ENCODE data around the gene SDHB. TPM values are rescaled to one million over a fixed set of nuclear protein-coding genes. Genes with fewer than 3 reads are reported as not detected.

SDHB gene
- total and polyA plus RNA-seq, 2 of the 8 experiments (the other 6 are each of a cell fraction or from before 2014, with no cell fraction given) = 84.0 to 98.7 TPM

DNA sequence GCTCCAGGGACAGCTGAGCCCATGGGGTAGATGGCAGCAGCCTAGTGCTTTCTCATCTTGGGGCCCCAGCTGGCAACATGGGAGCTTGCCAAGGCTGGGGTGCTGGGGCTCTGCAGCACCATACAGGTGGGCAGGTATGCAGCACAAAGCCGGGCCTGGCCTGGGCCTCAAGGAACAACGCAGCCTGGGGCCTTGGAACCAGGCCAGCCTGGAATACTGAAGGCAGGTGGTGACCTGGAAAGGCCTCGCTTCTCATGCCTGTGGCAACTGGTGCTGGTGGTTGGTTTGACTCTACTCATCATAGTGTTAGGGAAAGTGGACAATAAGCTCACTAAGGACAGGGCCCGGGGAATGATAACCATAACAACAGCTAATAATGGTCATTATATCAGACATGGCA lies 27.0 kb upstream of the SDHB start:
- Histone ChIP-seq H4K20me1 (replicated peaks in 1 of 2; ENCODE audit: control insufficient read depth in 1 of 2, insufficient read depth in 2 of 2, low read length in 2 of 2) (no peaks in the 10 kb centered on the region), H3K4ac (replicated peaks; ENCODE audit: insufficient read length, low read depth, low read length) (no peak overlapping the region), H3K18ac (ENCODE audit: extremely low read depth, low read length) (no peak overlapping the region), H2BK12ac (ENCODE audit: low read depth, low read length) (no peak overlapping the region), H3K4me1 (replicated peaks in 1 of 4; ENCODE audit: control insufficient read depth in 3 of 4, insufficient read depth in 4 of 4, low read length in 3 of 4) (no peaks in the 10 kb centered on the region), H3K4me2 (ENCODE audit: insufficient read depth in 1 of 2, low read depth in 2 of 2, low read length in 2 of 2) (no peak overlapping the region), H2AFZ (ENCODE audit: low read length) (no peak overlapping the region), H3K27ac (ENCODE audit: low read depth, low read length) (no peak overlapping the region), H3K79me2 (ENCODE audit: control insufficient read depth in 1 of 2, insufficient read depth in 2 of 2, low read length in 2 of 2) (no peaks in the 10 kb centered on the region), H2AK5ac (ENCODE audit: low read depth, low read length) (no peak overlapping the region), H2BK15ac (ENCODE audit: low read length) (no peak overlapping the region), H4K5ac (ENCODE audit: insufficient read length, low read depth, low read length) (no peak overlapping the region), H4K8ac (ENCODE audit: extremely low read depth, insufficient read depth, low read length) (no peak overlapping the region), H3K9me3 (ENCODE audit: insufficient read depth in 2 of 2, low read depth in 1 of 2, low read length in 1 of 2) (peaks cover 0 to 3% of the 10 kb centered on the region in 2 experiments; a peak in 1 of 4 replicates), H3K27me3 (replicated peaks in 1 of 4; ENCODE audit: control insufficient read depth in 3 of 4, extremely low read depth in 1 of 4, insufficient read depth in 3 of 4, low read length in 3 of 4) (no peaks in the 10 kb centered on the region), H3K9ac (replicated peaks in 1 of 4; ENCODE audit: extremely low read depth in 1 of 4, low read depth in 3 of 4, low read length in 3 of 4) (no peak overlapping the region), H3K4me3 (ENCODE audit: extremely low read depth in 1 of 4, insufficient read depth in 2 of 4, low read depth in 3 of 4, low read length in 4 of 4) (no peak overlapping the region), H3K56ac (replicated peaks; ENCODE audit: insufficient read length, low read depth, low read length) (no peak overlapping the region), H2BK5ac (ENCODE audit: low read depth, low read length) (no peak overlapping the region), H4K91ac (replicated peaks; ENCODE audit: insufficient read length, low read length) (peak overlapping the region; percentile 42), H3K23ac (ENCODE audit: insufficient read length) (no peak overlapping the region), H3K79me1 (ENCODE audit: low read depth, low read length) (no peaks in the 10 kb centered on the region), H3K23me2 (ENCODE audit: low read depth, low read length) (no peaks in the 10 kb centered on the region), H2BK20ac (ENCODE audit: low read length) (no peak overlapping the region), H3K14ac (ENCODE audit: insufficient read length) (no peak overlapping the region), H2BK120ac (replicated peaks; ENCODE audit: low read depth, low read length) (no peak overlapping the region), H3K36me3 (ENCODE audit: control insufficient read depth in 2 of 4, insufficient read depth in 4 of 4, low read length in 3 of 4) (no peaks in the 10 kb centered on the region)
- FAIRE-seq = no peak
- POLR2A ChIA-PET (ENCODE audit: partially characterized antibody) = no interaction called here
- 70% methylated on average over 4 of the region's 4 CpGs; no CpG with 5 or more reads in 1 of the 2 experiments for WGBS, 2 experiments (ENCODE audit: extremely low coverage in 1 of 2, insufficient coverage in 1 of 2, insufficient read length in 1 of 2, insufficient replicate concordance in 2 of 2, low coverage in 1 of 2, low lambda C conversion rate in 2 of 2, missing lambda C conversion rate in 1 of 2)
- CTCF ChIA-PET (ENCODE audit: partially characterized antibody) = interaction anchor here (0.9 to 2.3 kb wide), 5 partner anchors 10 to 46 kb away, joined by 3 to 12 read pairs (median 4); no protein-coding TSS in a partner anchor
- TF ChIP-seq EGR1 (IDR thresholded peaks at IDR 0.05; ENCODE audit: borderline replicate concordance, low read depth, low read length) (no peak), TAF7 (optimal IDR thresholded peaks at IDR 0.05; ENCODE audit: borderline replicate concordance, low read depth, low read length) (no peak), SRF (IDR thresholded peaks at IDR 0.05; ENCODE audit: low read depth, low read length) (no peak), KDM1A (IDR thresholded peaks at IDR 0.05; ENCODE audit: borderline replicate concordance, low read length) (no peak), CBX5 (IDR thresholded peaks at IDR 0.05; ENCODE audit: low read depth, low read length) (no peak), SP1 (IDR thresholded peaks at IDR 0.05; ENCODE audit: low read depth, low read length) (no peak), SIN3A (conservative IDR thresholded peaks at IDR 0.05 in 1 of 2, IDR thresholded peaks at IDR 0.05 in 1 of 2; ENCODE audit: low read depth in 1 of 2, low read length in 2 of 2) (no peak)
- TF ChIP-seq, protein P1, sequence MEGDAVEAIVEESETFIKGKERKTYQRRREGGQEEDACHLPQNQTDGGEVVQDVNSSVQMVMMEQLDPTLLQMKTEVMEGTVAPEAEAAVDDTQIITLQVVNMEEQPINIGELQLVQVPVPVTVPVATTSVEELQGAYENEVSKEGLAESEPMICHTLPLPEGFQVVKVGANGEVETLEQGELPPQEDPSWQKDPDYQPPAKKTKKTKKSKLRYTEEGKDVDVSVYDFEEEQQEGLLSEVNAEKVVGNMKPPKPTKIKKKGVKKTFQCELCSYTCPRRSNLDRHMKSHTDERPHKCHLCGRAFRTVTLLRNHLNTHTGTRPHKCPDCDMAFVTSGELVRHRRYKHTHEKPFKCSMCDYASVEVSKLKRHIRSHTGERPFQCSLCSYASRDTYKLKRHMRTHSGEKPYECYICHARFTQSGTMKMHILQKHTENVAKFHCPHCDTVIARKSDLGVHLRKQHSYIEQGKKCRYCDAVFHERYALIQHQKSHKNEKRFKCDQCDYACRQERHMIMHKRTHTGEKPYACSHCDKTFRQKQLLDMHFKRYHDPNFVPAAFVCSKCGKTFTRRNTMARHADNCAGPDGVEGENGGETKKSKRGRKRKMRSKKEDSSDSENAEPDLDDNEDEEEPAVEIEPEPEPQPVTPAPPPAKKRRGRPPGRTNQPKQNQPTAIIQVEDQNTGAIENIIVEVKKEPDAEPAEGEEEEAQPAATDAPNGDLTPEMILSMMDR (IDR thresholded peaks at IDR 0.05; ENCODE audit: control extremely low read depth in 1 of 3, insufficient read depth in 1 of 3, low read depth in 1 of 3, low read length in 3 of 3) = no peak
- no peak for DNase-seq (ENCODE audit: low read depth in 1 of 2, low spot score in 2 of 2)
